Neural crest cell (in vitro differentiated cells): ENCODE measurements around the gene VPS45. TPM values are rescaled to one million over a fixed set of nuclear protein-coding genes. Genes with fewer than 3 reads are reported as not detected.

ENCODE experiments used
- DNase-seq: peaks from one replicate; pipeline ENCODE4 v3.0.0; 2021; ENCODE audit warnings: low read depth, mixed read lengths, low spot score
- H3K27ac Mint-ChIP-seq: one replicate; pipeline ENCODE4 v1.8.0; 2021; ENCODE audit warnings: mild to moderate bottlenecking, mixed read lengths; ENCODE audit not compliant: unreplicated experiment
- H3K27me3 Mint-ChIP-seq: 2 replicates; pipeline ENCODE4 v1.8.0; 2021; ENCODE audit warnings: low read depth, mild to moderate bottlenecking, mixed read lengths
- H3K36me3 Mint-ChIP-seq: 2 replicates; pipeline ENCODE4 v1.8.0; 2021; ENCODE audit warnings: low read depth, mild to moderate bottlenecking, mixed read lengths
- H3K4me1 Mint-ChIP-seq: 2 replicates; pipeline ENCODE4 v1.8.0; 2021; ENCODE audit warnings: mixed read lengths
- H3K4me3 Mint-ChIP-seq: one replicate; pipeline ENCODE4 v1.8.0; 2021; ENCODE audit warnings: mild to moderate bottlenecking, mixed read lengths
- H3K9me3 Mint-ChIP-seq: 2 replicates; pipeline ENCODE4 v1.8.0; 2021; ENCODE audit warnings: mixed read lengths
- CTCF ChIP-seq: fragments of 200-600 bp; sonication (generic); conservative IDR thresholded peaks from 2 replicates; pipeline ENCODE4 v1.5.0; 2021; ENCODE audit warnings: antibody characterized with exemption, mild to moderate bottlenecking
- total RNA-seq: library from RNA; stranded (reverse); gene quantifications from 2 replicates; pipeline ENCODE4 v1.2.1, GENCODE V29; 2021

Gene VPS45
- total RNA-seq, 1 donor from 2014 or later = 48.8 TPM

GRCh38 chr1:150121236-150121862 lies 53.8 kb downstream of the VPS45 start:
- H3K27ac Mint-ChIP-seq = no peak overlapping the region
- H3K4me1 Mint-ChIP-seq = no peaks in the 10 kb centered on the region
- no peaks in the 10 kb centered on the region for H3K9me3 Mint-ChIP-seq
- H3K4me3 Mint-ChIP-seq = no peak overlapping the region
- H3K36me3 Mint-ChIP-seq = peaks cover 4% of the 10 kb centered on the region
- DNase-seq = no peak
- TF ChIP-seq CTCF = no peak
- H3K27me3 Mint-ChIP-seq = no peaks in the 10 kb centered on the region

DNA sequence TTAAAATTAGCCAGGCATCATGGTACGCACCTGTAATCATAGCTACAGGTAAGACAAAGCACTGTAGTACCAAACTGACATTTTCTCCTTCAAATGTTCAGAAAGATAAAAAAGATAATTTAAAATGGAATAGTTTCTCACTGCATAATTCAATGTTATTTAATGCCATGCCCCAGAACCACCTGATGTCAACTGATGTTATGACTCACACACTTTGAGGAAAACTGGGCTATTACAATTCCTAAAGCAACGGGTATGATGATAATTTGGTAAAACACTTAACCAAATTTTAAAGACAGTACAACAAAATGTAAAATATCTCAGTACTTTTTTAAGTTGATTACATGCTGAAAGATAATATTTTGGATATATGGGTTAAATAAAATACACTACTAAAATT lies 59.2 kb downstream of the VPS45 start:
- Mint-ChIP-seq H3K27me3 (no peaks in the 10 kb centered on the region), H3K9me3 (no peaks in the 10 kb centered on the region), H3K36me3 (peaks cover 4% of the 10 kb centered on the region), H3K4me1 (no peaks in the 10 kb centered on the region), H3K4me3 (no peak overlapping the region), H3K27ac (no peak overlapping the region)
- no peak for TF ChIP-seq CTCF
- DNase-seq = no peak

DNA sequence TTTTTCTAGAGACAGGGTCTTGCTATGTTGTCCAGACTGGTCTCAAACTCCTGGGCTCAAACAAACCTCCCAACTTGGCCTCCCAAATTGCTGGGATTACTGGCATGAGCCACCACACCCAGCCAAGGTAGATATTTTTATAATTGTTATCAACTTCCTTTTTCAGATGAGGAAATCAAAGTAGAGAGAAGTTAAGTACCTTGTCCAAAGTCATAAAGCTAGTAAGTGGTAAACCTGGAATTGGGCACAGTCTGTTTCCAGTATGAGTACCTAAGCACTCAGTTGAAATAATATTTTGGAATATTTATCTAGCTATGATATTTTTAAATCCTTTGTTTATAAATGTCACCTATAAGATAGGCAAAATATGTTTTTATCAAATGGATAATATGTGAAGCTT lies 59.9 kb downstream of the VPS45 start:
- Mint-ChIP-seq H3K27ac (no peak overlapping the region), H3K4me1 (no peaks in the 10 kb centered on the region), H3K4me3 (no peak overlapping the region)

GRCh38 chr1:150127868-150128267 lies 60.3 kb downstream of the VPS45 start:
- Mint-ChIP-seq H3K27me3 (no peaks in the 10 kb centered on the region), H3K36me3 (no peaks in the 10 kb centered on the region), H3K9me3 (no peaks in the 10 kb centered on the region), H3K27ac (no peak overlapping the region), H3K4me1 (no peaks in the 10 kb centered on the region), H3K4me3 (no peak overlapping the region)
- no peak for TF ChIP-seq CTCF
- DNase-seq = no peak

More for the DNA sequence above, 59.9 kb downstream of the VPS45 start:
- TF ChIP-seq CTCF = no peak
- H3K36me3 Mint-ChIP-seq = no peaks in the 10 kb centered on the region
- no peaks in the 10 kb centered on the region for H3K9me3 Mint-ChIP-seq
- H3K27me3 Mint-ChIP-seq = no peaks in the 10 kb centered on the region
- DNase-seq = no peak

DNA sequence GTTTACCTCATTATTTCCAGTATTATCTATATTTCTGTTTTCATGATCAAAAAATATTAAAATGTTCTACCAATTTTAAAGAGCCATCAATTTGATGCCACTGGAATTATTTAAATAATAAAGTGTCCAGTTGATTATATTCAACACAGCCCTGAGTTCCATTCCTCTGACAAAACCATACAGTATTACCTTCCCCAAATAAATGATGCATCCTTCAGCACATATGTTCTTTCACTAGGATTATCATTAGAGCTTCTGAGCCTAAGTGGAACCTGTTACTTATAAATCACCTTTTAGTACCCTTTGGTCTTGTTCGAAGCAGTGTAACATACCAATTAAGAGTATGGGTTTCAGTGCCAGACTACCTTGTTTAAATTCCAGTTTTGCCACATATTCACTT lies 64.8 kb downstream of the VPS45 start:
- no peaks in the 10 kb centered on the region for H3K27me3 Mint-ChIP-seq
- H3K9me3 Mint-ChIP-seq = no peaks in the 10 kb centered on the region
- no peak overlapping the region for H3K4me3 Mint-ChIP-seq
- H3K36me3 Mint-ChIP-seq = no peaks in the 10 kb centered on the region
- DNase-seq = no peak
- H3K27ac Mint-ChIP-seq = no peak overlapping the region
- no peaks in the 10 kb centered on the region for H3K4me1 Mint-ChIP-seq
- no peak for TF ChIP-seq CTCF
